Measurements from ENCODE around the gene KIF12. TPM values are rescaled to one million over a fixed set of nuclear protein-coding genes. Genes with fewer than 3 reads are reported as not detected.

Gene KIF12
- total RNA-seq, 1 experiment from 2014 or later, result 54.6 TPM

DNA sequence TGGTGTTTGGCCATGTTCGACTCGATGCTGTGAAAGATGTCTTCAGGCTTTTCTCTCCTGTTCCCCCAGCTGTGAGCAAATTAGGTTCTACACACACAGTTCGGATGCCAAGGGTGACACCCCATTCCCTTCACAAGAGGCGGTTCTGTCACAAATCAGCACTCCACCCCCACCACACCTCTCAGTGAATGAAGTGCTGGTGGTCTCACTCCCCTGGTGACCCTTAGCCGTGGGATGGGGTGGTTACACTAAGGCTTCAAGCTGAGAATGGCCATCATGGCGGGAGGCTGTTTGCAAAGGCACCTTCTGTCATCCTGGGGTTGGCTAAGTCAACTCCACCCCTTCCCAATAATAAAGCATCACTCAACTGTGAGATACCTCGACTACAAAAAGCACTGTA, 47.4 kb downstream of the KIF12 start:
- H3K9me3 Mint-ChIP-seq (ENCODE audit: unreplicated experiment), result no peaks in the 10 kb centered on the region
- no peak for DNase-seq
- Histone ChIP-seq H3K27me3 (replicated peaks; ENCODE audit: control insufficient read depth, insufficient read depth, low read length) (no peaks in the 10 kb centered on the region), H3K4me1 (no peaks in the 10 kb centered on the region), H3K9me3 (no peaks in the 10 kb centered on the region), H3K36me3 (ENCODE audit: control insufficient read depth, insufficient read depth, low read length) (no peaks in the 10 kb centered on the region), H3K4me3 (ENCODE audit: low read depth, low read length) (no peak overlapping the region)
- H3K36me3 Mint-ChIP-seq (ENCODE audit: insufficient read depth, unreplicated experiment), result peaks cover 5% of the 10 kb centered on the region
- BruUV-seq (replicated peaks), result no TSS peak
- TF ChIP-seq, protein P1, sequence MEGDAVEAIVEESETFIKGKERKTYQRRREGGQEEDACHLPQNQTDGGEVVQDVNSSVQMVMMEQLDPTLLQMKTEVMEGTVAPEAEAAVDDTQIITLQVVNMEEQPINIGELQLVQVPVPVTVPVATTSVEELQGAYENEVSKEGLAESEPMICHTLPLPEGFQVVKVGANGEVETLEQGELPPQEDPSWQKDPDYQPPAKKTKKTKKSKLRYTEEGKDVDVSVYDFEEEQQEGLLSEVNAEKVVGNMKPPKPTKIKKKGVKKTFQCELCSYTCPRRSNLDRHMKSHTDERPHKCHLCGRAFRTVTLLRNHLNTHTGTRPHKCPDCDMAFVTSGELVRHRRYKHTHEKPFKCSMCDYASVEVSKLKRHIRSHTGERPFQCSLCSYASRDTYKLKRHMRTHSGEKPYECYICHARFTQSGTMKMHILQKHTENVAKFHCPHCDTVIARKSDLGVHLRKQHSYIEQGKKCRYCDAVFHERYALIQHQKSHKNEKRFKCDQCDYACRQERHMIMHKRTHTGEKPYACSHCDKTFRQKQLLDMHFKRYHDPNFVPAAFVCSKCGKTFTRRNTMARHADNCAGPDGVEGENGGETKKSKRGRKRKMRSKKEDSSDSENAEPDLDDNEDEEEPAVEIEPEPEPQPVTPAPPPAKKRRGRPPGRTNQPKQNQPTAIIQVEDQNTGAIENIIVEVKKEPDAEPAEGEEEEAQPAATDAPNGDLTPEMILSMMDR (IDR thresholded peaks at IDR 0.05; ENCODE audit: insufficient read depth in 1 of 2, low read depth in 1 of 2, low read length in 1 of 2, severe bottlenecking in 1 of 2, unreplicated experiment in 1 of 2), result no peak
- no peaks in the 10 kb centered on the region for H3K4me1 Mint-ChIP-seq (ENCODE audit: low read depth, unreplicated experiment)
- POLR2A ChIA-PET, result no interaction called here
- no peak overlapping the region for H3K4me3 Mint-ChIP-seq (ENCODE audit: unreplicated experiment)
- CTCF ChIA-PET, result no interaction called here
- no peaks in the 10 kb centered on the region for H3K27me3 Mint-ChIP-seq (ENCODE audit: insufficient read depth, unreplicated experiment)
- intact Hi-C loops (cut with micrococcal nuclease; ENCODE audit: unreplicated experiment), result no loop called here
- no peak overlapping the region for H3K27ac Mint-ChIP-seq (ENCODE audit: unreplicated experiment)

DNA sequence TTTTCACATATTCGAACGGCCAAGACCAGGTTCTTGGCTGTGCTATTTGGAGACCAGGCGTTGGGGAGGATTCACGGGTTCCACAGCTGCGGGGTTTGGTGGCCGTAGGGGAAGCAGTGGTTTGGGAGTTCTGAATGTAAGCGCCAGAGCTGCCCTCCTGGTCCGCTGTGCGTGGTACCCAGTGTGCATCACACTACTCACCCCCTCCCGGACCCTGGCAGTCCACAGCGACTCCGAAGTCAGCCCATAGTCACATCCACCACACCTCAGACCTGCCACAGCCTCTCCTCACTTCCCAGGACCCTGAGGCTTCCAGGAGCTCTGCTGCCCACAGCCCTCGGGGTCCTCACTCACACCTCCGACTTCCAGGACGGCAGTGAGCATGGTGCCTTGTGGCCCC, 47.8 kb downstream of the KIF12 start:
- ChIA-PET CTCF (no interaction called here), POLR2A (no interaction called here)
- intact Hi-C loops (cut with micrococcal nuclease; ENCODE audit: unreplicated experiment), result no loop called here
- peaks cover 5% of the 10 kb centered on the region for H3K36me3 Mint-ChIP-seq (ENCODE audit: insufficient read depth, unreplicated experiment)
- no peaks in the 10 kb centered on the region for H3K9me3 Mint-ChIP-seq (ENCODE audit: unreplicated experiment)
- Histone ChIP-seq H3K36me3 (ENCODE audit: control insufficient read depth, insufficient read depth, low read length) (no peaks in the 10 kb centered on the region), H3K4me1 (no peaks in the 10 kb centered on the region), H3K4me3 (ENCODE audit: low read depth, low read length) (no peak overlapping the region), H3K9me3 (no peaks in the 10 kb centered on the region), H3K27me3 (replicated peaks; ENCODE audit: control insufficient read depth, insufficient read depth, low read length) (no peaks in the 10 kb centered on the region)
- DNase-seq, result no peak
- TF ChIP-seq, protein P1 (IDR thresholded peaks at IDR 0.05; ENCODE audit: insufficient read depth in 1 of 2, low read depth in 1 of 2, low read length in 1 of 2, severe bottlenecking in 1 of 2, unreplicated experiment in 1 of 2), result no peak
- H3K27ac Mint-ChIP-seq (ENCODE audit: unreplicated experiment), result no peak overlapping the region
- H3K27me3 Mint-ChIP-seq (ENCODE audit: insufficient read depth, unreplicated experiment), result no peaks in the 10 kb centered on the region
- no peaks in the 10 kb centered on the region for H3K4me1 Mint-ChIP-seq (ENCODE audit: low read depth, unreplicated experiment)
- H3K4me3 Mint-ChIP-seq (ENCODE audit: unreplicated experiment), result no peak overlapping the region
- no TSS peak for BruUV-seq (replicated peaks)

DNA sequence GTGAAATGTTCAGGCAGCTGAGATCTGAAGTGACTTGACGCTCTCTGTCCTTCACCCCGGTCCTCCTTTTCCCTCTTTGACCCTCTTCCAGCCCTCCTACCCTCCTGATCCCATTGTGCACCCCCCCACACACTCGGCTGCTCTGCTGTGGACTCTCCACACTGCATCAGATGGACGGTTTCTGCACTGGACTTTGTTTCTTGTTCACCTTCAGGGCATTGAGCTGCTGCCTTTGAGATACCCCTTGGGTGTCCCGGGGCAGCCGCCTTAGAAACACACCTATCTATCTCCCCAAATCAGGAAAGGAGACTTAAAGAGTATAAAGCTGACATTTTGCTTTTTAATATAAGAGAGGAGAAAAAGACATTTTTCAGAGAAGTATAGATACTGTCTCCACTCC, 48.4 kb downstream of the KIF12 start:
- Histone ChIP-seq H3K9me3 (no peaks in the 10 kb centered on the region), H3K27me3 (replicated peaks; ENCODE audit: control insufficient read depth, insufficient read depth, low read length) (no peaks in the 10 kb centered on the region), H3K4me3 (ENCODE audit: low read depth, low read length) (no peak overlapping the region), H3K36me3 (ENCODE audit: control insufficient read depth, insufficient read depth, low read length) (no peaks in the 10 kb centered on the region), H3K4me1 (no peaks in the 10 kb centered on the region)
- peak overlapping the region; percentile 21 for H3K27ac Mint-ChIP-seq (ENCODE audit: unreplicated experiment)
- ChIA-PET CTCF (no interaction called here), POLR2A (no interaction called here)
- H3K9me3 Mint-ChIP-seq (ENCODE audit: unreplicated experiment), result no peaks in the 10 kb centered on the region
- no TSS peak for BruUV-seq (replicated peaks)
- DNase-seq, result no peak
- TF ChIP-seq, protein P1 (IDR thresholded peaks at IDR 0.05; ENCODE audit: insufficient read depth in 1 of 2, low read depth in 1 of 2, low read length in 1 of 2, severe bottlenecking in 1 of 2, unreplicated experiment in 1 of 2), result no peak
- H3K4me3 Mint-ChIP-seq (ENCODE audit: unreplicated experiment), result no peak overlapping the region
- peaks cover 5% of the 10 kb centered on the region for H3K36me3 Mint-ChIP-seq (ENCODE audit: insufficient read depth, unreplicated experiment)
- H3K27me3 Mint-ChIP-seq (ENCODE audit: insufficient read depth, unreplicated experiment), result no peaks in the 10 kb centered on the region
- intact Hi-C loops (cut with micrococcal nuclease; ENCODE audit: unreplicated experiment), result no loop called here
- no peaks in the 10 kb centered on the region for H3K4me1 Mint-ChIP-seq (ENCODE audit: low read depth, unreplicated experiment)
